ENCODE data around the gene TNFRSF9.
"Not testable (repeated sequence)": the region's sequence is repeated elsewhere in the genome, so short reads cannot be mapped to it uniquely, and the experiment has no call there.

- TF ChIP-seq EZH2 (IDR thresholded peaks at IDR 0.05; ENCODE audit: low read length); CTCF (optimal IDR thresholded peaks at IDR 0.05 in 1 of 3, IDR thresholded peaks at IDR 0.05 in 1 of 3, conservative IDR thresholded peaks at IDR 0.05 in 1 of 3; ENCODE audit: extremely low read depth in 1 of 3, insufficient read depth in 2 of 3, low read length in 3 of 3): not testable (repeated sequence)
These were observed 22.7 kb upstream of the TNFRSF9 start for GRCh38 chr1:7963378-7963730.

Measured in keratinocyte (primary cell).